ENCODE data around the gene SEMA4D. TPM values are rescaled to one million over a fixed set of nuclear protein-coding genes. Genes with fewer than 3 reads are reported as not detected.

Gene SEMA4D
- total and polyA plus RNA-seq, 9 of the 15 experiments (the other 6 are each of a cell fraction or from before 2014, with no cell fraction given): 0.38 to 5.1 (median 1.8) TPM

- TF ChIP-seq ATF3 (IDR thresholded peaks at IDR 0.05): no peak
- TF ChIP-seq ATF3 (CRISPR knock-in tag; conservative IDR thresholded peaks at IDR 0.05): no peak
- TF ChIP-seq ZNF24 (IDR thresholded peaks at IDR 0.05): no peak
- no peak for TF ChIP-seq MEF2D (tag; conservative IDR thresholded peaks at IDR 0.05; ENCODE audit: low read depth)
- TF ChIP-seq ATF4 (CRISPR knock-in tag; IDR thresholded peaks at IDR 0.05): no peak
- TF ChIP-seq FOXO4 (CRISPR knock-in tag; IDR thresholded peaks at IDR 0.05): no peak
- TF ChIP-seq NFIC (IDR thresholded peaks at IDR 0.05): no peak
- no peak for TF ChIP-seq POLR2A (conservative IDR thresholded peaks at IDR 0.05)
- no peak for TF ChIP-seq NCOA1 (IDR thresholded peaks at IDR 0.05; ENCODE audit: low read depth)
- TF ChIP-seq ARID2 (IDR thresholded peaks at IDR 0.05): no peak
- no peak for TF ChIP-seq NCOR1 (IDR thresholded peaks at IDR 0.05)
- TF ChIP-seq FOSL1 (tag; conservative IDR thresholded peaks at IDR 0.05): no peak
- TF ChIP-seq BCLAF1 (IDR thresholded peaks at IDR 0.05; ENCODE audit: borderline replicate concordance in 1 of 2, control insufficient read depth in 1 of 2, low read depth in 2 of 2, low read length in 1 of 2): no peak
- TF ChIP-seq ZNF407 (IDR thresholded peaks at IDR 0.05; ENCODE audit: low read depth): no peak
Measured at GRCh38 chr9:89488131-89488530, 9.8 kb downstream of the SEMA4D start (continued).

All from K562 (cell line).